HAP-1 (cell line): ENCODE measurements around the gene CDX4.
"Not testable (repeated sequence)": the region's sequence is repeated elsewhere in the genome, so short reads cannot be mapped to it uniquely, and the experiment has no call there.

ENCODE experiments used
- DNase-seq, 2 experiments: peaks; one replicate each; pipeline ENCODE4 v3.0.0-alpha.2; 2016 to 2020; ENCODE audit warnings: low spot score in 2 of 2
- H3K27me3 ChIP-seq: fragments of 250-450 bp; sonication (Bioruptor Pico); 2 replicates; pipeline ENCODE4 v1.5.1; 2020; ENCODE audit warnings: low read depth, mild to moderate bottlenecking, moderate library complexity
- H3K36me3 ChIP-seq: fragments of 250-450 bp; sonication (Bioruptor Pico); replicated peaks from 2 replicates; pipeline ENCODE4 v1.5.1; 2020; ENCODE audit warnings: mild to moderate bottlenecking
- H3K4me1 ChIP-seq: fragments of 250-450 bp; sonication (Bioruptor Pico); 2 replicates; pipeline ENCODE4 v1.5.1; 2020; ENCODE audit warnings: mild to moderate bottlenecking
- H3K4me3 ChIP-seq: fragments of 250-450 bp; sonication (Bioruptor Pico); 2 replicates; pipeline ENCODE4 v1.5.1; 2020; ENCODE audit warnings: mild to moderate bottlenecking, moderate library complexity
- H3K9me3 ChIP-seq: fragments of 250-450 bp; sonication (Bioruptor Pico); 2 replicates; pipeline ENCODE4 v1.5.1; 2020; ENCODE audit warnings: mild to moderate bottlenecking, moderate library complexity
- in situ Hi-C: fragments of 300-500 bp; cut with MboI; formaldehyde crosslinking; loops from 3 replicates; pipeline ENCODE4 v1.14.3; 2020; ENCODE audit warnings: low sequenced_read_pairs, inconsistent platforms, mixed read lengths

The CDX4 gene

GRCh38 chrX:73446831-73447230 is at the start of gene CDX4:
Gene CDX4, plus strand, starts transcription at chrX:73447053. Its CDS starts 201 bp downstream, at chrX:73447254.
- Histone ChIP-seq H3K9me3 (no peaks in the 10 kb centered on the region), H3K4me3 (no peak within 1 kb of the TSS), H3K27me3 (peaks cover 22% of the 10 kb centered on the region), H3K4me1 (peaks cover 5% of the 10 kb centered on the region; the same call in 1 of the 2 replicates), H3K36me3 (no peaks in the 10 kb centered on the region)
- no peak for DNase-seq
- in situ Hi-C loops = no loop called here

GRCh38 chrX:73398185-73398914 is 48.5 kb upstream of the CDX4 start:
- in situ Hi-C loops = no loop called here
- no peaks in the 10 kb centered on the region for H3K36me3 ChIP-seq
- H3K9me3 ChIP-seq = no peaks in the 10 kb centered on the region
- H3K4me1 ChIP-seq = no peaks in the 10 kb centered on the region
- no peak overlapping the region for H3K4me3 ChIP-seq
- no peaks in the 10 kb centered on the region for H3K27me3 ChIP-seq
- no peak for DNase-seq

- Histone ChIP-seq H3K9me3 (no peaks in the 10 kb centered on the region), H3K4me1 (no peaks in the 10 kb centered on the region), H3K27me3 (no peaks in the 10 kb centered on the region), H3K36me3 (no peaks in the 10 kb centered on the region), H3K4me3 (no peak overlapping the region)
- DNase-seq = no peak
- in situ Hi-C loops = no loop called here
These were observed 46.6 kb upstream of the CDX4 start for GRCh38 chrX:73400136-73400748.

- Histone ChIP-seq H3K27me3 (no peaks in the 10 kb centered on the region), H3K36me3 (no peaks in the 10 kb centered on the region), H3K9me3 (no peaks in the 10 kb centered on the region), H3K4me1 (no peaks in the 10 kb centered on the region), H3K4me3 (no peak overlapping the region)
- in situ Hi-C loops = no loop called here
- DNase-seq = peak in 1 of 2 experiments; percentile 41
These were observed 45.1 kb upstream of the CDX4 start for GRCh38 chrX:73401591-73402266.

GRCh38 chrX:73412930-73413329 is 33.9 kb upstream of the CDX4 start:
- no peaks in the 10 kb centered on the region for H3K9me3 ChIP-seq
- H3K27me3 ChIP-seq = 0 out of 2 replicates have a peak, but pooled peaks cover 2% of the 10 kb centered on the region
- H3K4me1 ChIP-seq = no peaks in the 10 kb centered on the region
- no peak overlapping the region for H3K4me3 ChIP-seq
- DNase-seq = no peak
- H3K36me3 ChIP-seq = no peaks in the 10 kb centered on the region
- in situ Hi-C loops = no loop called here

- H3K27me3 ChIP-seq = peaks cover 25% of the 10 kb centered on the region
- no peak for DNase-seq
- H3K9me3 ChIP-seq = no peaks in the 10 kb centered on the region
- H3K4me1 ChIP-seq = peaks cover 5% of the 10 kb centered on the region; the same call in 1 of the 2 replicates
- H3K36me3 ChIP-seq = no peaks in the 10 kb centered on the region
- H3K4me3 ChIP-seq = no peak overlapping the region
- in situ Hi-C loops = no loop called here
These were observed 500 bp downstream of the CDX4 start for GRCh38 chrX:73447311-73447794.

GRCh38 chrX:73448379-73448778 is 1.5 kb downstream of the CDX4 start:
- Histone ChIP-seq H3K27me3 (peaks cover 33% of the 10 kb centered on the region), H3K4me3 (no peak overlapping the region), H3K36me3 (no peaks in the 10 kb centered on the region), H3K4me1 (peaks cover 5% of the 10 kb centered on the region; the same call in 1 of the 2 replicates), H3K9me3 (no peaks in the 10 kb centered on the region)
- in situ Hi-C loops = no loop called here
- peak in 1 of 2 experiments; percentile 32 for DNase-seq

GRCh38 chrX:73455171-73455570 is 8.3 kb downstream of the CDX4 start:
- Histone ChIP-seq H3K36me3 (no peaks in the 10 kb centered on the region), H3K27me3 (peaks cover 50% of the 10 kb centered on the region), H3K4me3 (no peak overlapping the region), H3K4me1 (peaks cover 4% of the 10 kb centered on the region; the same call in 1 of the 2 replicates), H3K9me3 (no peaks in the 10 kb centered on the region)
- in situ Hi-C loops = no loop called here
- no peak for DNase-seq

GRCh38 chrX:73457306-73457705 is 10.5 kb downstream of the CDX4 start:
- no peaks in the 10 kb centered on the region for H3K9me3 ChIP-seq
- in situ Hi-C loops = no loop called here
- DNase-seq = peak in 1 of 2 experiments; percentile 21
- H3K4me3 ChIP-seq = no peak overlapping the region
- peaks cover 4% of the 10 kb centered on the region; the same call in 1 of the 2 replicates for H3K4me1 ChIP-seq
- no peaks in the 10 kb centered on the region for H3K36me3 ChIP-seq
- peaks cover 32% of the 10 kb centered on the region for H3K27me3 ChIP-seq

- DNase-seq = no peak
- no peak overlapping the region for H3K4me3 ChIP-seq
- H3K9me3 ChIP-seq = no peaks in the 10 kb centered on the region
- no peaks in the 10 kb centered on the region for H3K4me1 ChIP-seq
- in situ Hi-C loops = no loop called here
- no peaks in the 10 kb centered on the region for H3K36me3 ChIP-seq
- no peaks in the 10 kb centered on the region; the same call in 1 of the 2 replicates for H3K27me3 ChIP-seq
These were observed 21.5 kb downstream of the CDX4 start for GRCh38 chrX:73468376-73468775.

GRCh38 chrX:73478961-73479360 is 32.1 kb downstream of the CDX4 start:
- DNase-seq = no peak

GRCh38 chrX:73481521-73481920 is 34.7 kb downstream of the CDX4 start:
- no peak for DNase-seq
- H3K9me3 ChIP-seq = no peaks in the 10 kb centered on the region
- no peak overlapping the region for H3K4me3 ChIP-seq
- no peaks in the 10 kb centered on the region for H3K36me3 ChIP-seq
- in situ Hi-C loops = no loop called here
- no peaks in the 10 kb centered on the region; the same call in 1 of the 2 replicates for H3K27me3 ChIP-seq
- no peaks in the 10 kb centered on the region for H3K4me1 ChIP-seq

More at GRCh38 chrX:73478961-73479360, 32.1 kb downstream of the CDX4 start:
- Histone ChIP-seq H3K4me3 (no peak overlapping the region), H3K36me3 (no peaks in the 10 kb centered on the region), H3K4me1 (no peaks in the 10 kb centered on the region), H3K27me3 (no peaks in the 10 kb centered on the region), H3K9me3 (no peaks in the 10 kb centered on the region)
- in situ Hi-C loops = no loop called here

- Histone ChIP-seq H3K27me3 (peaks cover 3% of the 10 kb centered on the region), H3K4me3 (no peak overlapping the region), H3K4me1 (no peaks in the 10 kb centered on the region), H3K36me3 (no peaks in the 10 kb centered on the region), H3K9me3 (no peaks in the 10 kb centered on the region)
- in situ Hi-C loops = no loop called here
- DNase-seq = no peak
These were observed 43.8 kb downstream of the CDX4 start for GRCh38 chrX:73490661-73491060.

- DNase-seq, H3K27me3 ChIP-seq, H3K4me1 ChIP-seq, H3K9me3 ChIP-seq, H3K36me3 ChIP-seq, H3K4me3 ChIP-seq, in situ Hi-C loops: not testable (repeated sequence)
These were observed 45.3 kb downstream of the CDX4 start for GRCh38 chrX:73492178-73492577.
